Measurements from ENCODE around the gene ZNF618.

ZNF618 gene

GRCh38 chr9:113909421-113909820 is 33.3 kb downstream of the ZNF618 start:
- H3K4me3 ChIP-seq (ENCODE audit: low read depth, low read length), result no peak overlapping the region

GRCh38 chr9:113910036-113910639 is 34.0 kb downstream of the ZNF618 start:
- no peak overlapping the region for H3K4me3 ChIP-seq (ENCODE audit: low read depth, low read length)

- H3K4me3 ChIP-seq (ENCODE audit: low read depth, low read length), result no peak overlapping the region
These were observed 35.9 kb downstream of the ZNF618 start for GRCh38 chr9:113911850-113912557.

- no peak overlapping the region for H3K4me3 ChIP-seq (ENCODE audit: low read depth, low read length)
These were observed 36.7 kb downstream of the ZNF618 start for GRCh38 chr9:113912816-113913215.

- no peak overlapping the region for H3K4me3 ChIP-seq (ENCODE audit: low read depth, low read length)
These were observed 37.5 kb downstream of the ZNF618 start for GRCh38 chr9:113913426-113914195.

GRCh38 chr9:113914517-113914916 is 38.4 kb downstream of the ZNF618 start:
- no peak overlapping the region for H3K4me3 ChIP-seq (ENCODE audit: low read depth, low read length)

DNA sequence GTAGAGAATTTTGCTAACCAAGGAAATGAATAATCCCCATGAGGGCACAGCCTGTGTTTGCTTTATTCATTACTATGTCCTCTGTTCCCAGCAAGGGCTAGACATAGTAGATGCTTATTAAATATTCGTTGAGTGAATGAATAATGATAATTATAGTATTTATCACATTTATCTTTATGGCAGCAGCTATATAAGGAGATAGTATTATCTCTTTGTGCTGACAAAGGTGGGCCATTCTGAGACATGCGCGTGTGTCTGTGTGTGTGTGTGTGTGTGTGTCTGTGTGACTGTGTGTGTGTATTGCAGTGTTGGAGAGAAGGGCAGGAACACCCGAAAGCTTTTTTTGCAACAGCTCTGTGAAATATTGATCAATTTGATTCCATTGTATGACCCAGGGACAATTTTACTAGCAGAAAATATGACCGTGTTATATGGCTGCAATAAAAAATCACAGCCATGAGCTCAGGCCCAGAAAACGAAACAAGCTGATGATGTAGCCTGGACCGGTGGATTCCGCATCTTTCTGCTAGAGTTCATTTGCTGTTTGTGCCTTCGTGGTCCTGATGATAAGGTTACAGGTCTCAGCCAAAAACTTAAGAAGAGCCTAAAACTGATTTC is 39.8 kb downstream of the ZNF618 start:
- H3K4me3 ChIP-seq (ENCODE audit: low read depth, low read length), result no peak overlapping the region

DNA sequence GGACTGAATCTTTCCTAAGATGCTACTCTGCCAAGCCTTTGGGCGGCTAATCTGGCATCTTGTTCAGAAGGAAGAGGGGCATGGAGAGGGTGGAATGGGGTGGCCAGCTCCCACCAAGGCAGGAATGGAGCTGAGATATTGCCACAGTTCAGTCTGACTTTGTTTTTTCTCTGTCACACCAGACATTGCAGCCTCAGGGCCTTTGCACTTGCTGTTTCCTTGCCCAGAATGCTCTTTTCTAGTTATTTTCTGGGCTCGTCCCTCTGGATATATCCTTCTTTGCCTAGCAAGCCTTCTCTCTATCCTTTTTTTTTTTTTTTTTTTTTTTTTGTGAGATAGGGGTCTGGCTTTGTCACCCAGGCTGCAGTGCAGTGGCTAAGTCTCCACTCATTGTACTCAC is 40.8 kb downstream of the ZNF618 start:
- no peak overlapping the region for H3K4me3 ChIP-seq (ENCODE audit: low read depth, low read length)

GRCh38 chr9:113918697-113919350 is 42.7 kb downstream of the ZNF618 start:
- H3K4me3 ChIP-seq (ENCODE audit: low read depth, low read length), result no peak overlapping the region

DNA sequence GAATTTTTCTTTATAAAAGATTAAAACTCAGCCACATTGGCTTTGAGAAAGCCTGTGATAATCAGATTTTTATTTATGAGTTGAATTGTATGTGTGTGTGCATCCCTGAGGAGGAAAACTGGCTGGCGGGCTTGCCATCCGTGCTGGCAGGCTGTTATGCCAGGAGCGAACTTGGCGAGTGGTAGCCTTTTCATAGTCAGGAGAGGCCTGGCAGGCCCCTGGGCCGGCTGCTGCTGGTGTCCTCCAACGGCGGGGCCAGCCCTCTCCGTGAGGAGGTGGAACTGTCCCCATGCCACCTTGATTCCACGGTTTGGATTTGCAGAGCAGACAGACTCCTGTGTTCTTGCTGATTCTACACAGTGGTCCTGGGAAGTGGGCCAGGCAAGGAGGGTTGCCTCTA is 43.3 kb downstream of the ZNF618 start:
- no peak overlapping the region for H3K4me3 ChIP-seq (ENCODE audit: low read depth, low read length)

DNA sequence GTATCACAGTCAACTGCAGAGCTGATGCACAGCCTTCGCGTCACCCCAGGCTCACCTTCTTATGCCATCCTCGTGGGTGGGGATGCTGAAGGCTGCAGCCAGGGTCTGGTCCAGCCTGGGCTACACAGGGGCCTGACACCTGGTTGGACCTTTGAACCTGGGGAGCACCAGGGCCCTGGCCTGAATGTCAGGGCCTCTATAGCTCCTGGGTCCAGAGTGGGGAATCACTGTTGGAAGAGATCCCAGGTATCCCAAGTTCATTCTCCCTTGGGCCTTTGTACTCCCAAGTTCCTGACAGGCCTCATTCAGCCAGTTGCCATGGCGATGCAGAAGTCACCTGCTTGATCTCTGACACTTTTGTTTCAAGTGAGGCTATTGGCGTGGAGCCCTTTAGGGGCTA is 43.8 kb downstream of the ZNF618 start:
- no peak overlapping the region for H3K4me3 ChIP-seq (ENCODE audit: low read depth, low read length)

- H3K4me3 ChIP-seq (ENCODE audit: low read depth, low read length), result no peak overlapping the region
These were observed 44.8 kb downstream of the ZNF618 start for GRCh38 chr9:113920872-113921271.

- H3K4me3 ChIP-seq (ENCODE audit: low read depth, low read length), result no peak overlapping the region
These were observed 45.4 kb downstream of the ZNF618 start for GRCh38 chr9:113921396-113921925.

DNA sequence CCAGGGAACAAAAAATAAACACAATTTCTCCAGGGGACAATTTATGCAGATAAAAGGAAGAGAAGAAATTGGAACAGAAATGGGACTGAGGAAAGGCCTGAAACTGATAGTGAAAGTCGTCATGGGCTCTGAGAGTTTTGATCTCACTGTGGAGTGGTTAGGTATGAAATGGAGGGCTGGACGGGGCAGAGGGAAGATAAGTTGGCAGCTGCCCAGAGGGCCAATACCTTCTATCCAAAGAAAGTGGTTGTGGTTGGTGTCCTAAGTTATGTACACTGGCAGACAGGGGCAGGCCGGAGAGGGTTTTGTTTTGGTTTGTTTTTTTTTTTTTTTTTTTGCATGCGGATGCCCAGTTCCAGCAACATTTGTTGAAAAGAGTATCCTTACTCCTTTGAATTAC is 46.1 kb downstream of the ZNF618 start:
- H3K4me3 ChIP-seq (ENCODE audit: low read depth, low read length), result no peak overlapping the region

GRCh38 chr9:113926211-113926610 is 50.1 kb downstream of the ZNF618 start:
- no peak overlapping the region for H3K4me3 ChIP-seq (ENCODE audit: low read depth, low read length)

- no peak overlapping the region for H3K4me3 ChIP-seq (ENCODE audit: low read depth, low read length)
These were observed 51.2 kb downstream of the ZNF618 start for GRCh38 chr9:113927277-113927676.

DNA sequence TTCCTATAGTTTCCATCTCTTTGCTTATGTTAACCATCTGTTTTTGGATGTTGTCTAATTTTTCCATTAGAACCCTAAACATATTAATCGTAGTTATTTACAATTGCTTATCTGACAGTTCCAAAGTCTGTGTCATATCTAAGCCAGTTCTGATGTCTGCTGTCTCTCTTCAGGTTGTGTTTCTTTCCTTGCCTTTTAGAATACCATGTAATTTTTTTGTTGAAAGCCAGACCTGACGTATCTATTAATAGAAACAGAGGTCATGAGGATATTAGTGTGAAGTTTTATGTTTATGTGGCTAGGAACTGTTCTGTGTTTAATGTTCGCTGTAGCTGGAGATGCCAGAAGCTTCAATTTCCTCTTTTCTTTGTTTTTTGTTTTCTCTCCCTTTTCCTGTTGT is 52.2 kb downstream of the ZNF618 start:
- no peak overlapping the region for H3K4me3 ChIP-seq (ENCODE audit: low read depth, low read length)

GRCh38 chr9:113929634-113930389 is 53.7 kb downstream of the ZNF618 start:
- H3K4me3 ChIP-seq (ENCODE audit: low read depth, low read length), result no peak overlapping the region

- H3K4me3 ChIP-seq (ENCODE audit: low read depth, low read length), result no peak overlapping the region
These were observed 54.3 kb downstream of the ZNF618 start for GRCh38 chr9:113930390-113930783.

GRCh38 chr9:113931140-113931539 is 55.0 kb downstream of the ZNF618 start:
- no peak overlapping the region for H3K4me3 ChIP-seq (ENCODE audit: low read depth, low read length)

All from iPS-11a (cell line).